GM12873 (cell line): ENCODE results near the gene B3GNT5.

Experiments
- TF ChIP-seq, protein P1 (sequence below): IDR thresholded peaks from 2 replicates; pipeline ENCODE4 v1.5.1; 2012; ENCODE audit warnings: low read depth, mild to moderate bottlenecking, moderate library complexity, low read length, control low read depth; ENCODE audit not compliant: insufficient read depth; ENCODE audit errors: missing control alignments

The B3GNT5 gene

DNA sequence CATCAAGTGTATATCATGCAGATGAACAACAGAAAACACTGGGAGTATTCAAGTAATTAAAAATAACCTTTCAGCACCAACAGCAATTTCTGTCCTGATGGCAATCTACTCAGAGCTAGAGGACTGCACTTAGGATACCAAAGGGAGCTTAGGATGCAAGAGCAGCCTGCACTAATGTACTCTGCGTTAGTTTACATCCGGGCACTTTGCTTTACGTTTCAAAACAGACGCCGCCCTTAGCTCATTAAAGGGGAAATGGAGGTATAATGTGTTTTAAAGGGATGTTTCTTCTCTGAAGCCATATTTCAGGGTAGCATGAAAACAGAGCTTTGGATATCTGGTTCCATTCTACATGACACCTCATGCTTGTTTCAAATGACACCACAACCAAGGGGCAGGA, 14.0 kb upstream of the B3GNT5 start:
- TF ChIP-seq, protein P1, sequence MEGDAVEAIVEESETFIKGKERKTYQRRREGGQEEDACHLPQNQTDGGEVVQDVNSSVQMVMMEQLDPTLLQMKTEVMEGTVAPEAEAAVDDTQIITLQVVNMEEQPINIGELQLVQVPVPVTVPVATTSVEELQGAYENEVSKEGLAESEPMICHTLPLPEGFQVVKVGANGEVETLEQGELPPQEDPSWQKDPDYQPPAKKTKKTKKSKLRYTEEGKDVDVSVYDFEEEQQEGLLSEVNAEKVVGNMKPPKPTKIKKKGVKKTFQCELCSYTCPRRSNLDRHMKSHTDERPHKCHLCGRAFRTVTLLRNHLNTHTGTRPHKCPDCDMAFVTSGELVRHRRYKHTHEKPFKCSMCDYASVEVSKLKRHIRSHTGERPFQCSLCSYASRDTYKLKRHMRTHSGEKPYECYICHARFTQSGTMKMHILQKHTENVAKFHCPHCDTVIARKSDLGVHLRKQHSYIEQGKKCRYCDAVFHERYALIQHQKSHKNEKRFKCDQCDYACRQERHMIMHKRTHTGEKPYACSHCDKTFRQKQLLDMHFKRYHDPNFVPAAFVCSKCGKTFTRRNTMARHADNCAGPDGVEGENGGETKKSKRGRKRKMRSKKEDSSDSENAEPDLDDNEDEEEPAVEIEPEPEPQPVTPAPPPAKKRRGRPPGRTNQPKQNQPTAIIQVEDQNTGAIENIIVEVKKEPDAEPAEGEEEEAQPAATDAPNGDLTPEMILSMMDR = no peak

DNA sequence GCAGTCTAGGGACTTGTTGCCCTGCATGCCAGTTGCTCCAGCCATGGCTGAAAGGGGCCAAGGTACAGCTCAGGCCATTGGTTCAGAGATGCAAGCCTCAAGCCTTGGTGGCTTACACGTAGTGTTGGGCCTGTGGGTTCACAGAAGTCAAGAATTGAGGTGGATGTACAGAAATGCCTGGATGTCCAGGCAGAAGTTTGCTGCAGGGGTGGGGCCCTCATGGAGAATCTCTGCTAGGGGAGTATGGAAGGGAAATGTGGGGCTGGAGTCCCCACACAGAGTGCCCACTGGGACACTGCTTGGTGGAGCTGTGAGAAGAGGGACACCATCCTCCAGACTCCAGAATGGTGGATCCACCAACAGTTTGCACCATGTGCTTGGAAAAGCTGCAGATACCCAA, 10.6 kb upstream of the B3GNT5 start:
- TF ChIP-seq, protein P1 = no peak

DNA sequence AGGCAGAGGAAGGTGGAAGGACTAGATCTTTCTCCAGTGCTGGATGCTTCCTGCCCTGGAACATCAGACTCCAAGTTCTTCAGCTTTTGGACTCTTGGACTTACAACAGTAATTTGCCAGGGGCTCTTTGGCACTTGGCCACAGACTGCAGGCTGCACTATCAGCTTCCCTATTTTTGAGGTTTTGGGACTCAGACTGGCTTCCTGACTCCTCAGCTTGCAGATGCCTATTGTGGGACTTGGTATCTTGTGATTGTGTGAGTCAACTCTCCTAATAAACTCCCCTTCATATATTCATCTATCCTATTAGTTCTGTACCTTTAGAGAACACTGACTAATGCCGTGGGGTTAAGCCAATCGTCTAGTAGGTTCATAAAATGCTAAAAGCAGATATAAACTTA, 8.8 kb upstream of the B3GNT5 start:
- TF ChIP-seq, protein P1 = no peak

GRCh38 chr3:183244981-183245476, 8.0 kb upstream of the B3GNT5 start:
- TF ChIP-seq, protein P1 = no peak

- TF ChIP-seq, protein P1 = no peak
These were observed 6.0 kb upstream of the B3GNT5 start for GRCh38 chr3:183247011-183247589.

GRCh38 chr3:183249006-183249718, 3.9 kb upstream of the B3GNT5 start:
- TF ChIP-seq, protein P1 = no peak

- TF ChIP-seq, protein P1 = no peak
These were observed 803 bp upstream of the B3GNT5 start for GRCh38 chr3:183252118-183252782.
